HG03108 (cell line): Measurements from ENCODE around the gene KCNJ9.
"Not testable (repeated sequence)": the region's sequence is repeated elsewhere in the genome, so short reads cannot be mapped to it uniquely, and the experiment has no call there.

Experiments
- ATAC-seq: cut with Tn5 transposase; IDR thresholded peaks from one replicate; pipeline ENCODE4 v1.9.1; 2021; ENCODE audit warnings: moderate library complexity; ENCODE audit not compliant: unreplicated experiment

Gene KCNJ9

GRCh38 chr1:160081261-160081936 lies at the start of gene KCNJ9:
TSS of gene KCNJ9 (plus strand) at chr1:160081538. CDS start at chr1:160084031, 2,493 bp downstream.
- ATAC-seq, result no peak

- peak; percentile 2 for ATAC-seq
Measured at GRCh38 chr1:160032165-160032820, 49.0 kb upstream of the KCNJ9 start.

GRCh38 chr1:160040476-160040875 lies 40.9 kb upstream of the KCNJ9 start:
- no peak for ATAC-seq

GRCh38 chr1:160043543-160043942 lies 37.8 kb upstream of the KCNJ9 start:
- ATAC-seq, result no peak

- ATAC-seq, result no peak
Measured at GRCh38 chr1:160045653-160046052, 35.7 kb upstream of the KCNJ9 start.

- no peak for ATAC-seq
Measured at GRCh38 chr1:160046494-160047110, 34.7 kb upstream of the KCNJ9 start.

- ATAC-seq, result no peak
Measured at GRCh38 chr1:160047111-160047991, 34.0 kb upstream of the KCNJ9 start.

GRCh38 chr1:160048335-160048734 lies 33.0 kb upstream of the KCNJ9 start:
- ATAC-seq, result no peak

- no peak for ATAC-seq
Measured at GRCh38 chr1:160049101-160049500, 32.2 kb upstream of the KCNJ9 start.

- not testable (repeated sequence) for ATAC-seq
Measured at GRCh38 chr1:160050182-160050581, 31.2 kb upstream of the KCNJ9 start.

GRCh38 chr1:160050619-160051018 lies 30.7 kb upstream of the KCNJ9 start:
- no peak for ATAC-seq

- no peak for ATAC-seq
Measured at GRCh38 chr1:160052936-160053335, 28.4 kb upstream of the KCNJ9 start.

- ATAC-seq, result no peak
Measured at GRCh38 chr1:160053548-160054365, 27.6 kb upstream of the KCNJ9 start.

GRCh38 chr1:160056648-160057169 lies 24.6 kb upstream of the KCNJ9 start:
- no peak for ATAC-seq

GRCh38 chr1:160058087-160058486 lies 23.3 kb upstream of the KCNJ9 start:
- no peak for ATAC-seq

GRCh38 chr1:160061369-160062229 lies 19.7 kb upstream of the KCNJ9 start:
- no peak for ATAC-seq

- no peak for ATAC-seq
Measured at GRCh38 chr1:160062230-160062532, 19.2 kb upstream of the KCNJ9 start.

- no peak for ATAC-seq
Measured at GRCh38 chr1:160063176-160063575, 18.2 kb upstream of the KCNJ9 start.

GRCh38 chr1:160064164-160064563 lies 17.2 kb upstream of the KCNJ9 start:
- ATAC-seq, result no peak
